Measurements from ENCODE around the gene EDA.

GRCh38 chrX:70013466-70014381 is 397.8 kb downstream of the EDA start:
- no peak for TF ChIP-seq CTCF (conservative IDR thresholded peaks at IDR 0.05; ENCODE audit: low read length)
- TF ChIP-seq EZH2phosphoT487 (IDR thresholded peaks at IDR 0.05; ENCODE audit: borderline replicate concordance, low read depth, low read length) = no peak

Measured in OCI-LY7 (cell line).